Measurements from ENCODE around the gene IER3. TPM values are rescaled to one million over a fixed set of nuclear protein-coding genes. Genes with fewer than 3 reads are reported as not detected.

IER3 gene
- total and polyA plus RNA-seq, 2 experiments from 2014 or later, result 19.9 to 21.2 TPM

- no peak for TF ChIP-seq ZNF462 (CRISPR knock-in tag; IDR thresholded peaks at IDR 0.05)
- TF ChIP-seq ZNF114 (CRISPR knock-in tag; IDR thresholded peaks at IDR 0.05), result no peak
- TF ChIP-seq STAT1 (IDR thresholded peaks at IDR 0.05; ENCODE audit: unreplicated experiment), result no peak
These were observed 32.8 kb upstream of the IER3 start (continued) for GRCh38 chr6:30777155-30777485.

GRCh38 chr6:30776390-30777154 lies 32.2 kb upstream of the IER3 start:
- H3K27me3 Mint-ChIP-seq (ENCODE audit: insufficient read depth, low read depth, poor library complexity), result peaks cover 14% of the 10 kb centered on the region
- 0 out of 2 replicates have a peak, but pooled peaks cover 3% of the 10 kb centered on the region for H3F3A ChIP-seq (replicated peaks; ENCODE audit: low read depth)
- no peak overlapping the region for H3K27ac ChIP-seq (ENCODE audit: low read depth)
- H4K20me1 ChIP-seq (replicated peaks; ENCODE audit: insufficient read depth), result no peaks in the 10 kb centered on the region
- H3K4me3 ChIP-seq, result no peak overlapping the region
- peaks cover 6% of the 10 kb centered on the region; the same call in 1 of the 2 replicates for H3K4me1 ChIP-seq (ENCODE audit: insufficient read depth)
- H3K9me3 Mint-ChIP-seq, result peaks cover 19% of the 10 kb centered on the region
- H3K4me3 Mint-ChIP-seq, result no peak overlapping the region
- no peaks in the 10 kb centered on the region for H3K27me3 ChIP-seq (ENCODE audit: insufficient read depth)
- DNase-seq (ENCODE audit: low spot score) (no peak), ATAC-seq (no peak)
- H3K4me2 ChIP-seq, result no peak overlapping the region
- H3K4me1 Mint-ChIP-seq, result peaks cover 20% of the 10 kb centered on the region
- H3K79me2 ChIP-seq (replicated peaks; ENCODE audit: insufficient read depth), result no peaks in the 10 kb centered on the region
- no peak overlapping the region for H3K27ac Mint-ChIP-seq
- H3K36me3 Mint-ChIP-seq (ENCODE audit: low read depth), result peaks cover 16% of the 10 kb centered on the region
- H3K9me2 ChIP-seq (ENCODE audit: insufficient read depth), result no peaks in the 10 kb centered on the region
- no peaks in the 10 kb centered on the region for H3K36me3 ChIP-seq (ENCODE audit: insufficient read depth)
- H2AFZ ChIP-seq, result no peak overlapping the region
- TF ChIP-seq ETS1 (IDR thresholded peaks at IDR 0.05) (no peak), REST (IDR thresholded peaks at IDR 0.05; ENCODE audit: unreplicated experiment) (no peak), EZH2phosphoT487 (IDR thresholded peaks at IDR 0.05; ENCODE audit: unreplicated experiment) (no peak), STAT1 (IDR thresholded peaks at IDR 0.05; ENCODE audit: unreplicated experiment) (no peak), JUNB (IDR thresholded peaks at IDR 0.05; ENCODE audit: unreplicated experiment) (no peak), ZNF331 (CRISPR knock-in tag; IDR thresholded peaks at IDR 0.05; ENCODE audit: low read depth) (no peak), CREB1 (CRISPR knock-in tag; IDR thresholded peaks at IDR 0.05; ENCODE audit: low read depth) (no peak), ZNF114 (CRISPR knock-in tag; IDR thresholded peaks at IDR 0.05) (no peak)
